ENCODE data around the gene TDRD3.

- no peak for TF ChIP-seq EZH2 (IDR thresholded peaks at IDR 0.05; ENCODE audit: borderline replicate concordance, insufficient read depth, low read depth, low read length, poor library complexity, severe bottlenecking)
- TF ChIP-seq, protein P1, sequence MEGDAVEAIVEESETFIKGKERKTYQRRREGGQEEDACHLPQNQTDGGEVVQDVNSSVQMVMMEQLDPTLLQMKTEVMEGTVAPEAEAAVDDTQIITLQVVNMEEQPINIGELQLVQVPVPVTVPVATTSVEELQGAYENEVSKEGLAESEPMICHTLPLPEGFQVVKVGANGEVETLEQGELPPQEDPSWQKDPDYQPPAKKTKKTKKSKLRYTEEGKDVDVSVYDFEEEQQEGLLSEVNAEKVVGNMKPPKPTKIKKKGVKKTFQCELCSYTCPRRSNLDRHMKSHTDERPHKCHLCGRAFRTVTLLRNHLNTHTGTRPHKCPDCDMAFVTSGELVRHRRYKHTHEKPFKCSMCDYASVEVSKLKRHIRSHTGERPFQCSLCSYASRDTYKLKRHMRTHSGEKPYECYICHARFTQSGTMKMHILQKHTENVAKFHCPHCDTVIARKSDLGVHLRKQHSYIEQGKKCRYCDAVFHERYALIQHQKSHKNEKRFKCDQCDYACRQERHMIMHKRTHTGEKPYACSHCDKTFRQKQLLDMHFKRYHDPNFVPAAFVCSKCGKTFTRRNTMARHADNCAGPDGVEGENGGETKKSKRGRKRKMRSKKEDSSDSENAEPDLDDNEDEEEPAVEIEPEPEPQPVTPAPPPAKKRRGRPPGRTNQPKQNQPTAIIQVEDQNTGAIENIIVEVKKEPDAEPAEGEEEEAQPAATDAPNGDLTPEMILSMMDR (IDR thresholded peaks at IDR 0.05) = no peak
Measured at GRCh38 chr13:60491531-60491930, 94.5 kb downstream of the TDRD3 start.

Measured in B cell (primary cell).